Neuron (in vitro differentiated cells): ENCODE measurements around the gene CRISPLD2.

Experiments used
- H2AFZ ChIP-seq: one replicate; pipeline ENCODE4 v1.6.1; 2013; ENCODE audit warnings: low read depth, mild to moderate bottlenecking, inconsistent platforms, low read length, moderate library complexity
- H3K27me3 ChIP-seq: one replicate; pipeline ENCODE4 v1.6.1; 2013; ENCODE audit warnings: low read length; ENCODE audit not compliant: insufficient read depth
- H3K36me3 ChIP-seq: one replicate; pipeline ENCODE4 v1.6.1; 2013; ENCODE audit warnings: low read length; ENCODE audit not compliant: insufficient read depth
- H3K4me1 ChIP-seq: one replicate; pipeline ENCODE4 v1.6.1; 2013; ENCODE audit warnings: low read length; ENCODE audit not compliant: insufficient read depth
- H3K4me3 ChIP-seq: 2 replicates; pipeline ENCODE4 v1.5.1; 2013; ENCODE audit warnings: mild to moderate bottlenecking, low read length, moderate library complexity
- H3K9me3 ChIP-seq: one replicate; pipeline ENCODE4 v1.6.1; 2013; ENCODE audit warnings: low read length

CRISPLD2 gene

GRCh38 chr16:84917492-84917891 lies 97.7 kb downstream of the CRISPLD2 start:
- Histone ChIP-seq H3K9me3 (no peaks in the 10 kb centered on the region), H3K4me1 (peaks cover 2% of the 10 kb centered on the region), H3K27me3 (peaks cover 29% of the 10 kb centered on the region), H3K4me3 (no peak overlapping the region), H3K36me3 (no peaks in the 10 kb centered on the region), H2AFZ (no peak overlapping the region)

DNA sequence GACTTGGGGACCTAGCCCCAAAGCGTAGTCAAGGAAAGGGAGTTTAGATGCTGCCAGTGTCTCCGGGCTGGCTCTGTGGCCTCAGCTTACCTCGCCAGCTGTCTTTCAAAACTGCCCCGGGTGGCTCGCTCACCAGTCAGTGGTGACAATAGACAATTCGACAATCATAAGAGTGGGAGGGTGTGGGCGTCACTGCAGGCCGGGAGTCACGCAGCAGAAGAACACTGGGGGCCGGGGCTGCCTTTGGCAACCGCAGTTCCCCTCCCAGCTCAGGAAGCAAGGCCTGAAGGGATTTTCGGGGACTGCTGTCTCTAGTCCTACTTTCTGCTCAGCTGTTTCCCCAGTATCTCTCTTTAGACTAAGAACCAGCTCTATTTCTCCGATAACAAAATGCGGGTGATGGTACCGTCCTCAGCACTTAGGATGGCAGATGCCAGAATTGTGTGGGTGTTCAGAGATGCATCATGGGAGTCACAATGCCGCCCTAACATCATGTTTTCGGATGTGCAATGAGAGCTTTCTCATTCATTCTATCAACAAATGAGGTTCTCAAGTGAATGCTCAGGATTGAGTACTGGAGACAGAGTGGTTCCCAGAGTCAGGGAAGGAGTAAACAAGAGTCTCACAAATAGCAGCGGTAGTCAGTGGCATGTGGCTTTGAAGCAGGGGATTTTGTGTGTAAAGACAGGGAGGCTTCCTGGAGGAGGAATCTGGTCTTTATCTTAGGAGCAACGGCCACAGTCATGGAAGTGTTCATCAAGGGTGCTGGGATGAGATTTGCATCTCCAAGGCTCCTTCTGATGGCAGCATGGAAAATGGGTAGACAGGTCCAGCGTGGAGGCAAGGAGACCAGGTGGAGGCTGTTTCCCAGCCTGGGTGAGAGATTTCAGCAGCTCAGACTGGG lies 98.5 kb downstream of the CRISPLD2 start:
- no peaks in the 10 kb centered on the region for H3K36me3 ChIP-seq
- H2AFZ ChIP-seq = no peak overlapping the region
- H3K27me3 ChIP-seq = peaks cover 29% of the 10 kb centered on the region
- H3K4me3 ChIP-seq = no peak overlapping the region
- peaks cover 7% of the 10 kb centered on the region for H3K4me1 ChIP-seq
- no peaks in the 10 kb centered on the region for H3K9me3 ChIP-seq

DNA sequence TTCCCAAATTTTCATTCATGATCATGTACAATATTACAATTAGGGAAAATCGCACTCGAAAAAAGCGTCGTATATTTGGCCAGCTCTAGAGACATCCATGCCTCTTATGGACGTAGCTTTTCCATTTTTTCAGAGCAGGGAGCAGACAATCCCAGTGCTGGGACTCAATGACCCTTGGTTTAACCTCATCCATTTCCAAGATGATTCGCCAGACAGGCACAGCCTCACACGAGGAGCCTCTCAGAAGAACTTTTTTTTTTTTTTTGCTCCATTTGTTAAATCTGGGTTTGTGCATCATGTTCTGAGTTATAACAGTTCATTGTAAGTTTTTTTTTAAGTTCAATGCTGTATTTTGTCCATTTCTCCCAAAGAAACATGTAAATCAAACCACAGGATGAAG lies 99.5 kb downstream of the CRISPLD2 start:
- Histone ChIP-seq H3K9me3 (no peaks in the 10 kb centered on the region), H3K4me3 (no peak overlapping the region), H3K4me1 (peaks cover 7% of the 10 kb centered on the region), H3K27me3 (peaks cover 29% of the 10 kb centered on the region), H3K36me3 (no peaks in the 10 kb centered on the region), H2AFZ (no peak overlapping the region)

DNA sequence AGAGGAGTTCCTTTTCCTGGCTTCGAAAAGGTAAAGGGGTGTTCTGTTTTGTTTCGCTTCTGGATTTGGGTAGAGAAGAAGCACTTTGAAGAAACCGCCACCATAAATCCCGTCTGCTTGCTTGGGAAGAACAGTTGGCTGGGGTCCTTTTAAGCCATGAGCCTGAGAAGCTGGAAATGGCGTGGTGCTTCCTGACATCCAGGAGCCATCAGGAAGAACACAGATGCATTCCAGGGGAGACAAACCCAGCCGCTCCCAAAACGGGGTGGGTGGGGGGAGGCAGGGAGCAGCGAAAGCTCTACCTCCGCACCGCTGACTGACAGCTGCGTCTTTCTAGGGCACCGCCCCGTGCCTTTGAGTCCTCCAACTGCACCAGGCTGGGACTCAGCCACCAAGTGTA lies 99.9 kb downstream of the CRISPLD2 start:
- Histone ChIP-seq H3K9me3 (no peaks in the 10 kb centered on the region), H3K36me3 (no peaks in the 10 kb centered on the region), H3K27me3 (peaks cover 27% of the 10 kb centered on the region), H2AFZ (no peak overlapping the region), H3K4me1 (peaks cover 7% of the 10 kb centered on the region), H3K4me3 (no peak overlapping the region)

DNA sequence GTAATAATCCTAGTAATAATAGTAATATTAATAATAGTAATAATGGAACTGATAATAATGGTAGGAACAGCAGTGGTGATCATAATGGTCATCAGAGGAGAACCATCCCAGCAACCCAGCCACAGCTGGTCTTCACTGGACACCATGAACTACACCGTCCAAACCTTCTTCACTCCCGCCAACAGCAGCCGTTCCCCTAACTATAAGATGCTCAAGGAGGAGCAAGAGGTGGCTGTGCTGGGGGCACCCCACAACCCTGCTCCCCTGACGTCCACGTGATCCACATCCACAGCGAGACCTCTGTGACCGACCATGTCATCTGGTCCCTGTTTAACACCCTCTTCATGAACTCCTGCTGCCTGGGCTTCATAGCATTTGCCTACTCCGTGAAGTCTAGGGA lies 100.5 kb downstream of the CRISPLD2 start:
- Histone ChIP-seq H3K9me3 (no peaks in the 10 kb centered on the region), H3K36me3 (no peaks in the 10 kb centered on the region), H3K4me1 (peaks cover 7% of the 10 kb centered on the region), H2AFZ (no peak overlapping the region), H3K27me3 (peaks cover 26% of the 10 kb centered on the region), H3K4me3 (no peak overlapping the region)

- H3K9me3 ChIP-seq = no peaks in the 10 kb centered on the region
- H2AFZ ChIP-seq = no peak overlapping the region
Observed at GRCh38 chr16:84922351-84923120, 102.8 kb downstream of the CRISPLD2 start.

DNA sequence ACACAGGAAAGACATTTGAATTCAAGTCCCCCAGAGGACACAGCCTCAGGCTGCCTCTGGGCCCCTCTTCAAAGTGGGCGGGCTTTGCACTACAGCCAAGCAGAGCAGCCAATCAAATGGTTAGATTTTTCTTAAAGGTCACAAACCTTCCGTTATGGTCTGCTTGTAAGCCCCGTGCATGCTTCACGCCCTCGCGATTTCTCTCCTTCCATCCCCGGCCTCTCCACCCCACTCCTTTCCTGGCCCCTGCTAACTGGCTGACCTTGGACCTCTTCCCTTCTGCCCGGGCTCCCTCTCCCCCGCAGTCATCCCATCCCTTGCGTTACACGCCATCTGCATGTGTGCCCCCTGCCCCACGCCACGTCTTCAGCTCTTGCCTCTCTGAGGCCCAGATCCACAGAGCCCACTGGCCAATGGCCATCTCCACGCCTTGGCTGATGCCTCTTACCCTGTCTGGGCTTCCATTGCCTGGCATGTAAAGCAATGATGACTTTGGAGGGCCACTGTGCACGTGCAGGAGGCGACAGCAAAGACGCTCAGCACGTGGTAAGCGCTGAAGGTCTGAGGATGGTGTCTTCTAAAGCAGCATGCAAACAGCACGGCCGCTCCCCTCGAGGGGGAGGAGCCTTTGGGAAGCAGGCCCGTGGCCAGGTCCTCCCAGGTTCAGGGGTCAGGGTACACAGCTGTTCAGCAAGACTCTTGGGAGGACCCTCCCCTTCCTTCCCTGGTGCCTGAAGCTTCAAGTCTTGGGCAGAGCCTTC lies 104.7 kb downstream of the CRISPLD2 start:
- Histone ChIP-seq H2AFZ (no peak overlapping the region), H3K4me3 (no peak overlapping the region), H3K4me1 (peaks cover 7% of the 10 kb centered on the region), H3K9me3 (no peaks in the 10 kb centered on the region), H3K27me3 (peaks cover 9% of the 10 kb centered on the region), H3K36me3 (no peaks in the 10 kb centered on the region)

More at GRCh38 chr16:84922351-84923120, 102.8 kb downstream of the CRISPLD2 start:
- no peaks in the 10 kb centered on the region for H3K36me3 ChIP-seq
- H3K4me1 ChIP-seq = peaks cover 7% of the 10 kb centered on the region
- peaks cover 14% of the 10 kb centered on the region for H3K27me3 ChIP-seq
- no peak overlapping the region for H3K4me3 ChIP-seq

GRCh38 chr16:84925092-84925772 lies 105.4 kb downstream of the CRISPLD2 start:
- H3K27me3 ChIP-seq = peaks cover 14% of the 10 kb centered on the region
- H3K9me3 ChIP-seq = no peaks in the 10 kb centered on the region
- no peak overlapping the region for H2AFZ ChIP-seq
- H3K4me1 ChIP-seq = peaks cover 7% of the 10 kb centered on the region
- no peak overlapping the region for H3K4me3 ChIP-seq
- H3K36me3 ChIP-seq = no peaks in the 10 kb centered on the region

- Histone ChIP-seq H3K9me3 (no peaks in the 10 kb centered on the region), H3K36me3 (no peaks in the 10 kb centered on the region), H3K4me3 (no peak overlapping the region), H2AFZ (no peak overlapping the region), H3K4me1 (peaks cover 7% of the 10 kb centered on the region), H3K27me3 (peaks cover 14% of the 10 kb centered on the region)
Observed at GRCh38 chr16:84925773-84926372, 106.1 kb downstream of the CRISPLD2 start.

DNA sequence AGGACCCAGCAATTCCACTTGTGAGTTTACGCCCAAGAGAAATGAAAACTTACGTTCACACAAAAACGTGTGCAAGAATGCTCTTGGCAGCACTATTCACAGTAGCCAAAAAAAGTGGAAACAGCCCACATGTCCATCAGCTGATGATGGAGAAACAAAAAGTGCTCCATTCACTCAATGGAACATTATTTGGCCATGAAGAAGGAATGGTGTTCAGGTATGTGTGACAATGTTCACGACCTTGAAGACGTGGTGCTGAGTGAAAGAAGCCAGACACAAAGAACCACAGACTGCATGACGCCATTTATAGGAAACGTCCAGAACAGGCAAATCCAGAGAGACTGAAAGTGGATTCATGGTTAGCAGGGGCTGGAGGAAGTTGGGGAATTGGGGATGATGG lies 106.7 kb downstream of the CRISPLD2 start:
- Histone ChIP-seq H3K4me1 (peaks cover 7% of the 10 kb centered on the region), H3K4me3 (no peak overlapping the region), H3K27me3 (peaks cover 14% of the 10 kb centered on the region), H2AFZ (no peak overlapping the region), H3K9me3 (no peaks in the 10 kb centered on the region), H3K36me3 (no peaks in the 10 kb centered on the region)

DNA sequence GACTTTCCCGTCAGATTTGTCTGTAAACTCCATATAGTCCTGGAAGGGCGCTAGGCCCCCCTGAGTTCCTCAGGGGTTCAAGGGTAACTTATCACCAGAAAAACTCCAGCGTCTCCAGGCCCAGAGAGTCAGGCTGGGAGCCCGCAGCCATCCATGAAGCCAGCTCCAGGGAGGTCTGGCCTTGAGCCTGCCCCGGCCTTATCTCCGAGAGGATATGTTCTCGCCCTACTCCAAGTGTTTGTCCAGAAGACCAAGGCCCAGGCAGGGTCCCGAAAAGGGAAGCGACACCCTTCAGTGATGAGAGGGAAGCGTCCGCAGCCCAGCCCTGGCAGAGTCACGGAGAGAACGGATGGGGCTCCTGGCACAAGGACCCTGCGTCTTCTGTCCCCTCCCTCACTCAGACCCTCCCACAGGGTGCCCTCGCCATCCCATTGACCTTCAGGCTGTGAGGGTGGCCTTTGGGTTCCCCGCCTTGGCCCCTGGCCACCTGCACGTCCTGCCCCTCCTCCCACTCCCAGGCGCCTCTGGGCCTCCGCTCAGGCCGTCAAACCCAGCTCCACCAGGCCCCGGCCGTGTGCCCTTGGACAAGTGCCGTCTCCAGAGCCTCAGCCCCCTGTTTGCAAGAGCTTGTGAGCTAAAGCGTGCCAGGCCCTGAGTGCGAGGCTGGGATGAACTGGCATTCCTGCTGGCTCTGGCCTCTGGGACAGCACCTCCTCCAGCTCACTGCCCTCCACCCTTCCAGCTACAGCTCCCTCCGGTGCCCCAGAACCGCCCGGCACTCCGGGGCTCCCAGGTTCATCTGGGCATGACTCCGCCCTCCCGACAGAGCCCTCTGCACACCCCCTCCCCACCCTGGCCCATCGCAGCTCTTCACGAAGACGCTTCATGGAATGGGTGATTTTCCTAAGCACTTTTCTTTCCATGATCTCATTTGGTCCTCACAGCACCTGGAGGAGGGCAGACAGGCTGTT lies 108.1 kb downstream of the CRISPLD2 start:
- Histone ChIP-seq H3K4me3 (no peak overlapping the region), H2AFZ (no peak overlapping the region), H3K36me3 (no peaks in the 10 kb centered on the region), H3K9me3 (no peaks in the 10 kb centered on the region), H3K4me1 (peaks cover 2% of the 10 kb centered on the region), H3K27me3 (peaks cover 16% of the 10 kb centered on the region)
